Right lung (tissue), 5 donors: ENCODE results near the gene SAMD7. TPM values are rescaled to one million over a fixed set of nuclear protein-coding genes. Genes with fewer than 3 reads are reported as not detected.

Experiments used
- DNase-seq, 2 donors: peaks; one replicate each; pipeline ENCODE4 v3.0.0-alpha.2; 2013
- polyA plus RNA-seq, 5 donors: library from polyadenylated mRNA; unstranded; fragments of 120-200 nt; gene quantifications; one replicate each; pipeline versions ENCODE4 v1.2.1 to v1.2.3, GENCODE V29; 2013; ENCODE audit warnings: inconsistent platforms in 1 of 5, low replicate concordance in 1 of 5; ENCODE audit not compliant: insufficient read length in 5 of 5, insufficient read depth in 1 of 5

Gene SAMD7
- polyA plus RNA-seq, 5 donors: not detected

GRCh38 chr3:169907944-169908343, 3.4 kb upstream of the SAMD7 start:
- DNase-seq: no peak

DNA sequence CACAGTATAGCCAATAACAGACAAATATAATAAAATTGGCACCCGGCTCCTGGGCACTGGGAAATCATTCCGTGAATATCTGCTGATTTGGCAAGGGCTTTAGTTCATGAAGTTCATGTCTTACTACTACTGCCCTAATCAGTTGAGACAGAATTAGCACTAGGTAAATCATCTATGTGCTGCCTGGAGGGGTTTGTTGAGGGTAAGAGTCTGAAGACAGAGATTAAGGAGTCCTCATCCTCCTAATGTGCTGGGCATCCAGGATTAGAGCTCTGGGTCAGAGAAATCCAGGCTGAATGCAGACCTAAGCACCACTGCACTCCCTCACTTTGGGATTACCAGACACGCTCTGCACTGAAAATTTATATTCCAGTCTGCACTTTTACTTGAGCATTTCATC, 2.0 kb downstream of the SAMD7 start:
- DNase-seq: no peak

GRCh38 chr3:169914321-169914720, 2.9 kb downstream of the SAMD7 start:
- no peak for DNase-seq

DNA sequence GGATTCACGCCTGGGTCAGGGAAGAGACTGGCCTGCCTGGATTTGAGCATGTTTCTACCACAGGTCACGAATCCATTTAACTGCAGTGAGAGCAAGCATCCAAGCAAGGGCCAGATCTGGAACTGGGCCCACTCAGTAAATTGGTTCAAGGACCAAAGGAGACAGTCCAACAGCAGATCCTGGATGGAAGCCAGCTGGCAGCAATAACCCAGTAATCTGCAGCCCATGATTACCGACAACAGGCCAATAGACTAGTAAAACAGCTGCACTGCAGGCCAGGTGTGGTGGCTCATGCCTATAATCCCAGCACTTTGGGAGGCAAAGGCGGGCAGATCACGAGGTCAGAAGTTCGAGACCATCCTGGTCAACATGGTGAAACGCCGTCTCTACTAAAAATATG, 11.8 kb downstream of the SAMD7 start:
- peak; percentile 61 to 63 for DNase-seq

DNA sequence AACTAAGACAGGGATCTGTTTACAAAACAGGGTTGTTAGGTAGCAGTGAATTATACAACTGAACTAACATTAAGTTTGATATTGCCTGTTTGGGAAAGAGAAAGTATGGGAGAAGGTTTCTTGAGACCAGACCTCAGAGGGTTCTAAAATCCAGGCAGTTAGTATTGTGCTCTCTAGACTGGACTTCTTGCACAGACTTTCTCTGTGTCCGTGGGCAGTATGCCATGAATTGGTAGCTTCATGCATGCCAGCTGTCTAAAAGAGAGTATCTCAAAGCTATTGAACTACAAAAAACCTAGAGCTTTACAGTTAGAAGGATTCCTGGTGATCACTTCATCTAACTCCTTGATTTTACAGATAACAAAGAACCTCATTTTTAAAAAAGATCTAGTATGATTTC, 12.5 kb downstream of the SAMD7 start:
- no peak for DNase-seq

DNA sequence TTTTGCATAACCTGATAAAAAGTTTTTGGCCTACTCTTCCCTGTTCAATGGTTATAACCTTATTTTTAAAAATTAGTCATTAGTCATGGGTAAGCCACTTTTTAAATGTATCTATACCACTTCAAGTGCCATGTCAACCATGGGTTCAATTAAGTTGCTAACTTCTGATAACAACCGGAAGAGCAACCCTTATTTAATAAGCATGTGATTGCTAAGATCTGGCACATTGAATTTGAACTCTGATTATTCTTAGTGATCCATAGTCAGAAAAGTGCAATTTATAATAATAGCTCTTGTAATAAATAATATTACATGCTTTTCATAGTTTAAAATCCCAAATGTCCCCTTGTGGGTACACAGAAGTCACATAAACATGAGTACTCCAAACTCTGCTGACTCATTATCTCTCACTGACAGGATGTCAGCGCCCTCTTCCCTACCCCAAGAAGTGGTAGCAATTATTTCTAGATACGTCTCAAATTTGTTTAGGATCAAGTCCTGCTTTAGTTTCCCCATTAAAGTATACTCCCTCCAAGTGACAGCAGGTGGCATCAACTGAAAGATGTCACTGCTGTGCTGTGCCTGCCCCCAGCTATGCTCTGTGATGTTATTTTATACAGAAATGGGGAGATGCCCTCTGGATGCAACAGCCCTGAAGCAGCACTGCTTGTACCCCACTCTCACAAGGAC, 18.6 kb downstream of the SAMD7 start:
- no peak for DNase-seq

DNA sequence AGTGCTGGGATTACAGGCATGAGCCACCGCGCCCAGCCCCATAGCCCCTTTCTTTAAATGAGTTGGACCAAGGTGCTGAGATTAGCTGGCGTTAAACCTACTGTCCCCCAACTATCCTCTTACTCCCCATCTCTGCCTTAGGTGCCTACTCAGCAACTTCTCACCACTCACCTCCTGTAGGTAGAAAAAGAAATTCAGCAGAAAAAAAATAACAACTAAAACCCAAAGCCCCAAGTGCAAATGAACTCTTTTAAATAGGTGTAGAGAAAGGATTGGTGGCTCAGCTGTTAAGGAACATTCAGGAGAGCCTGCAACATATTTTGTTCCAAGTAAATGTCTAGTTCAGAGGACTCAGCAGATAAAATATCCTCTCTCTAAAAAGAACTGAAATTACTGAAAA, 19.5 kb downstream of the SAMD7 start:
- DNase-seq: no peak

GRCh38 chr3:169931747-169932520, 20.6 kb downstream of the SAMD7 start:
- DNase-seq: no peak

DNA sequence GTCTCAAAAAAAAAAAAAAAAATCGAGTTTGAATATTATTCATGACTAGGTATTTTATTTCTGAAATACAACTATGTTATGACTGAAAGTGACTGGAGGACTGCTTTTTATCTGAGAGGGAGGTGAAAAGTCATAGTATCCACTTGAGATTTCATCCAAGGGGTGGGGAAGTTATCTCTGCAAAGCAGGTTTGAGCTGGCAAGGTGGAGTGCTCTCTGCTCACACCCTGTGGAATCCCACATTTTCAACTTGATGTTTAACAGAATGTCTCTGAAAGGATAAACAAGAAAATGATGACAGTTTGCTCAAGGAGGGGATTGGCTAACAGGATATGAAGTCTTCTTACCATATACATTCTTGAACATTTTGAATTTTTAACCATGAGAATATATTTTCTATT, 27.9 kb downstream of the SAMD7 start:
- DNase-seq: no peak

- DNase-seq: no peak
These were observed 28.4 kb downstream of the SAMD7 start for GRCh38 chr3:169939751-169940150.

DNA sequence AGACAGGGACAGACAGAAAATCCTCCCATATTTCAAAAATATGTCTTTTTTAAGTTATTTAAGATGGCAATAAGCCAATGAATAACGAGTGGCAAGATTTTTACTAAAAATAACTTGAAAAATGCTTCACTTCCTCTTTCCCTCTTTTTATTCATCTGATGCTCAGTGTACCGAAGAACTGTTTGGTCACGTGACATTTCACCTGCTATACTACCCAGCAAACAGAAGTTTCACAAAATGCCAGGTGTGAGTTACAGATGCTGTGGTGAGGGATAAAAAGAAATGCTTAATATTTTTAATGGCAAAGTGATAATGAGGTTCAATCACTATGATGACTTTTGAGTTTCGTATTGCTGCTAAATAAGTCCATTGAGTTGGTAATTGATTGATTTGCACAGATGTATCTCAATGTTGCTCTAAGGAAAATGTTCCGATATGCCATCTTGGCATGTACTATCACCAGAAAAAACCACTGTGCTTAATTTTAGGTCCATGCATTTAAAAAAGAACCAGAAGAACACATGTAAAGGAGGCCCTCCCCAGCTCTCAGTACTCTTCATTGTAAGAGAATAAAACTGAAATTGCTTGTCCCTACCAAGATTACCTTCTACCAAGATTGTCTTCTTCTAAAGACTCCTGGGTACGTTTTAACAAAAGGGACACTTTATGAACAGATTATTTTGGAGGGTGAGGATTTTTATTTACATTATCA, 29.3 kb downstream of the SAMD7 start:
- no peak for DNase-seq

- no peak for DNase-seq
These were observed 33.9 kb downstream of the SAMD7 start for GRCh38 chr3:169945313-169945712.

GRCh38 chr3:169946336-169946735, 35.0 kb downstream of the SAMD7 start:
- DNase-seq: no peak

DNA sequence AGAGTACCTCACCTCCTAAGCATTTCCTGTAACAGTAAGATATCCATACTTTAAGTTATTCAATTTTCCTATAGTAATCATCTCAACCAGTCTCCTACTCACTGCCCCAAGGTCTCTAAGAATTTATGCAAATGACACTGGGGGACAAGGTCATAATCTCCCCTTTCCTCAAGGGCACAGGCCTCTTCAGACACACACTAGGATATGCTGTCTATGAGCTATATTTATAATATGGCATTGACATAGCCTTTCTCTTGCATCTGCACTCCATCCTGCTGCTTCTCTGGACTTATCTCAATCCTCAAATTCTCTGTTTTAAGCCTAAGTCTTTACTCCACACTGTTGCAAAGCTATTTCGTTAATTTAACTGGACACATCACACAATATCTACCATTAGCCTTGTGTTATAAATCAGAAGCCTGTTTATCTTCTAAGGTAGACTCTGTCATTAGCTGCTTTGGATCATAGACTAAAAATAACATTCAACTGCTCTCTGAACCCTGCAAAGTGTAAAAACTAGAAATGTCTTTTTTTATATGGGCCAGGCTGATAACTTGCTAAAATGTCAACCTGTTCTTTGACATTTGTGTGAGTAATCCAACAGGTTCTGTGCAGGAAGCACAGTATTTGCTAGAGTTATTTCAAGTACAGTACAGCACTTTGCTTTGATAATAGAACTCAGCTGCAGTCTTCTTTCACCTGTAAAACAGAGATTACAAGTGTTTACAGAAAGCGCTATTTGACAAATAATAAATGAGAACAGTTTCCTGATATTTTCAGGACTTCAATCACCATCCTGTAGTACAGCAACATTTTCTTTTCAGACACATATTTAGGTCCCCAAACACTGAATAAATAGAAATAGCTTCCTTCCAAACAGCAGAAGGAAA, 37.4 kb downstream of the SAMD7 start:
- no peak for DNase-seq

DNA sequence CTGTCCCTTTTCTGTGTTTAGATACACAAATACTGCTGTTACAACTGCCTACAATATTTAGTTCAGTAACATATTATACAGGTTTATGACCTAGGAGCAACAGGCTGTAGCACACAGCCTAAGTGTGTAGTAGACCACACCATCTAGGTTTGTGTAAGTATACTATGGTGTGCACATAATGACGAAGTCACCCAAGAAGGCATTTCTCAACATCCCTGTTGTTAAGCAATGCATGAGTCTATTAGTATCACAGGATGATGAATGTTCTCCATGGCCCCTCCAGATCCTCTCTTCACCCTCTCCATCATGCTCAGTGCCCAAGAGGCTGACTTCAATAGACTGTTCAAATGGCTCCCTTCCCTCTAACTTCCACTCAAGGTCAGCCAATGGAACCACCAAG, 40.7 kb downstream of the SAMD7 start:
- no peak for DNase-seq

DNA sequence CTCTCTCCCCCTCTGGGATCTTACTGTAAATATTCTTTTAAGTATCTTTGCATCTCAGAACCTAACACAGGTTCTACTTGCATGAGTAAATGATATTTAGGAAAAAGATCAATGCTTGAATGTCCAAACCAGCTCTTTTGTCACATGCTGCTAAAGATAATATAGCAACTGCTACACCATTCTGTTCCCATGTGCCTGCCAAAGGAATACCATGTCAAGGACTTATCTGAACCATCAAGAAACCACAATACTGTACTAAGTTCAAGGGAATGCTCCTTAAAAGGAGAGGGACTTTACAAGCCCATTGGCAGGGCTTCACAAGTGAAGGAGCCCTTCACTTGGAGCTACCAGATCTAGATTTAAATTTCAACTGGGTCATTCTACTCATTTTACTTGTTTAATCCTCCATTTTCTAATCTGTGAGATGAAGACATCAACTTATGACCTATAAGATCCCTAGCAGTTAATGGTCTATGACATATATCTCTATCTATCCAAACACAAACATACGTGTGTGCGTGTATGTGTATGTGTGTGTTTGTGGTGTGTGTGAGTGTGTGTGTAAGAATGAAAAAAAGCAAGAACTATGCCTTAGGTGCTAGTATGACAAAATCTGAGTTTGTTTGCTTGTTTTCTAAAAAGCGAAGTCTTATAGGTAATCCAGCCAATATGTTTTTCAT, 42.2 kb downstream of the SAMD7 start:
- no peak for DNase-seq

DNA sequence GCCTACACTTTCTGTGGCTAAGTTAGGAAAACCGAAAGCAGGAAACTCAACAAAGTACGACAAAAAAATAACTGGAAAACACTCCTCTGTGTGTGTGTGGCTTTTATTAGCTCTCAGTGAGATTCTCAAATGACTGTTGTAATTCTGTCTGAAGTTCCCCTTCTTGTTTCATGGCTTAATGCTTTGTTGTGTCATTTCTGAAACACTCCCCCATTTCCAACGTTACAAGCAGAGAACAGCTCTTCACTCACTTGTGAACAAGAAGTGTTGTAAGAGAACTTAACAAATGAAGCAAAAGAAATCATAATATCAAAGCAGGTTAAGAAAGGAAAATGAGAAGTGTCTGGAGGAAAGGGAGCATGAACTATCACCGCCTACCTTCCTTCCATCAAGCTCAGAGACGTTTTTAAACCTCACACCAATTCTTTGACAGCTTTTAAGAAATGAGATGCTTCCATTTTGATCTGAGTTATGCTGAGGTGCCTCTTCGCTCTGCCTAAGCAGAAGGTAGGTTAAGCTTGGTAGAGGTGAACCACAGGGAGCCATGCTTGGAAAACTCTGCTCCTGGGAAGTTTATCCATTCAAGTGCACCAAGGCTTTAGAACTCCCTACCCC, 42.9 kb downstream of the SAMD7 start:
- no peak for DNase-seq

- no peak for DNase-seq
These were observed 44.0 kb downstream of the SAMD7 start for GRCh38 chr3:169955406-169955805.

DNA sequence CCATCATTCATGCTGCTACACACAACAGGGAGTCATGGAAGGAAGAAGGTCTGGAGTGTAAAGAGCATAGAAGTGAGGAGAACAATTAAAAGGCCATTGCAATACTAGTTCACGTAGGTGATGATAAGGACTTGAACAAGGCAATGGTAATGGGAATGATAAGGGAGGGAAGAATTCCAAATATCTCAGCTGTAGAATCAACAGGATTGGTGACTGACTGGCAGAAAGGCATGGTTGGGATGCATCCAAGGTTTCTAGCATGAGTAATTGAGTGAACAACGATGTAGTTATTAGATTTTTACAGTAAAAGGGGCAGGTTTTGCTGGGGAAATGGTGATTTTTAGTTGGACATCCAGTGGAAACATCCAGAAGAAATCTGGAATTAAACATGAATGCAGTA, 52.8 kb downstream of the SAMD7 start:
- no peak for DNase-seq

GRCh38 chr3:169965562-169966427, 54.4 kb downstream of the SAMD7 start:
- no peak for DNase-seq
